ENCODE results near the gene CALCOCO1. TPM values are rescaled to one million over a fixed set of nuclear protein-coding genes. Genes with fewer than 3 reads are reported as not detected.

CALCOCO1 gene
- total RNA-seq, 1 experiment from 2014 or later, result 16.8 TPM

DNA sequence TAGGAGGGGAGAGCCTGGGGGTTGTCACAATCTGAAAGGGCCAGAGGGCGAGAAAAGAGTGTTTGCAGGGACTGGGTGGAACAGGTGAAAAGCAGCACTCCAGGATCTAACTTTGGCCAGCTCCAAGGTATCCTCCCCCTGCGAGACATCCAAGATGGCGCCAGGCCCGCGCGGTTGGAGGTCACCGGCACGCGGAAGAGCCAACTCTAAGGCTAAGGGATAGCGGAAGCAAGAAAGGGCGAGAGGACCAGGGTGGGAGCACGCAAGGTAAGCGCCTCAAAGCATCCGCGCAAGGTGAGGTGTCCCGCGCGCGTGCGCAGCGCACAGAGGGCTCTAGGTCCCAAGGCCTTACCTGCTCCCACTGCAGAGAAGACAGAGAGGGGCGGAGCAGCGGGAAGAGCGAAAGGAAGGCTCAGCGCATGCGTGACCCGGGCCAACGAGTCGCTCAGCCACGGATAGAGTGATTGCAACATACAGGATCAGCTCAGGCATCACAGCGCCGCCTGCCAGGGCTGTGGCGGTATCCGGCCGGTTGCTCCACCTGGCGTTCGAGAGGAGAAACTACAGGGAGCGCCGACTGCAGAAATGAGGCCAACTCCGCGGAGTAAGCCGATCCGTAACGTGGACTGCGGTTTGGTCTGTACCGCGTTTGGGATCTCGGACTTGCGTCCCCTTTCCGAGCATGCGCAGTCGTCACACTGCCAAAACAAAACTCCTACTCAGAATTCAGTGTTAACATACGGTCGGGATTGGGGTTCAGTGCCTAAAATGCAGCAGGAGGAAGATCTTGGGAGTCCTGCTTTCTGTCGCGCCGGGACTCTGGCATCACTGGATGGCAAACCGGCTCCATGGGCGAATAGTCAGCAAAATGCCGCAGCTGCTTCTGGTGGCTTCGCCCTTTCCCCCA lies 51.3 kb downstream of the CALCOCO1 start, which contains the start of gene ATP5MC2:
Gene ATP5MC2 (minus strand): TSS at position 383 of the 907 bp plus-strand sequence. CDS start 3,469 bp downstream, outside the sequence.
- TF ChIP-seq, protein P1, sequence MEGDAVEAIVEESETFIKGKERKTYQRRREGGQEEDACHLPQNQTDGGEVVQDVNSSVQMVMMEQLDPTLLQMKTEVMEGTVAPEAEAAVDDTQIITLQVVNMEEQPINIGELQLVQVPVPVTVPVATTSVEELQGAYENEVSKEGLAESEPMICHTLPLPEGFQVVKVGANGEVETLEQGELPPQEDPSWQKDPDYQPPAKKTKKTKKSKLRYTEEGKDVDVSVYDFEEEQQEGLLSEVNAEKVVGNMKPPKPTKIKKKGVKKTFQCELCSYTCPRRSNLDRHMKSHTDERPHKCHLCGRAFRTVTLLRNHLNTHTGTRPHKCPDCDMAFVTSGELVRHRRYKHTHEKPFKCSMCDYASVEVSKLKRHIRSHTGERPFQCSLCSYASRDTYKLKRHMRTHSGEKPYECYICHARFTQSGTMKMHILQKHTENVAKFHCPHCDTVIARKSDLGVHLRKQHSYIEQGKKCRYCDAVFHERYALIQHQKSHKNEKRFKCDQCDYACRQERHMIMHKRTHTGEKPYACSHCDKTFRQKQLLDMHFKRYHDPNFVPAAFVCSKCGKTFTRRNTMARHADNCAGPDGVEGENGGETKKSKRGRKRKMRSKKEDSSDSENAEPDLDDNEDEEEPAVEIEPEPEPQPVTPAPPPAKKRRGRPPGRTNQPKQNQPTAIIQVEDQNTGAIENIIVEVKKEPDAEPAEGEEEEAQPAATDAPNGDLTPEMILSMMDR (conservative IDR thresholded peaks at IDR 0.05; ENCODE audit: low read depth, low read length), result peak; percentile 100
- no peak for TF ChIP-seq EZH2 (IDR thresholded peaks at IDR 0.05; ENCODE audit: borderline replicate concordance, low read depth, low read length, poor library complexity, severe bottlenecking)
- Histone ChIP-seq H3K4me3 (ENCODE audit: low read depth, low read length, poor library complexity, severe bottlenecking) (peak within 1 kb of the TSS; percentile 73), H3K27me3 (replicated peaks; ENCODE audit: insufficient read depth, low read depth, low read length, poor library complexity) (no peaks in the 10 kb centered on the region), H3K9me3 (ENCODE audit: low read depth, low read length, poor library complexity, severe bottlenecking) (no peaks in the 10 kb centered on the region), H3K4me1 (ENCODE audit: insufficient read depth, low read length, poor library complexity, severe bottlenecking) (peaks cover 55% of the 10 kb centered on the region), H3K27ac (ENCODE audit: low read depth, low read length, poor library complexity, severe bottlenecking) (peak within 1 kb of the TSS; percentile 97), H3K36me3 (ENCODE audit: insufficient read depth, low read length, poor library complexity, severe bottlenecking) (peaks cover 37% of the 10 kb centered on the region)
- CTCF ChIA-PET, result interaction anchor here (0.6 to 3.5 kb wide), 6 partner anchors 53 to 135 kb away, joined by 3 to 35 read pairs (median 4); no protein-coding TSS in a partner anchor
- intact Hi-C loops (cut with micrococcal nuclease; ENCODE audit: unreplicated experiment), result loop anchor here (1.0 to 2.0 kb wide), 2 partner anchors 49 to 133 kb away; partner anchors contain the start of gene ATF7
- no TSS peak for BruUV-seq (replicated peaks)
- POLR2A ChIA-PET (ENCODE audit: low non-redundant PET), result interaction anchor here (0.6 to 1.0 kb wide), 3 partner anchors 36 to 562 kb away, joined by 3 read pairs; no protein-coding TSS in a partner anchor
- DNase-seq (ENCODE audit: low spot score), result peak; percentile 99

DNA sequence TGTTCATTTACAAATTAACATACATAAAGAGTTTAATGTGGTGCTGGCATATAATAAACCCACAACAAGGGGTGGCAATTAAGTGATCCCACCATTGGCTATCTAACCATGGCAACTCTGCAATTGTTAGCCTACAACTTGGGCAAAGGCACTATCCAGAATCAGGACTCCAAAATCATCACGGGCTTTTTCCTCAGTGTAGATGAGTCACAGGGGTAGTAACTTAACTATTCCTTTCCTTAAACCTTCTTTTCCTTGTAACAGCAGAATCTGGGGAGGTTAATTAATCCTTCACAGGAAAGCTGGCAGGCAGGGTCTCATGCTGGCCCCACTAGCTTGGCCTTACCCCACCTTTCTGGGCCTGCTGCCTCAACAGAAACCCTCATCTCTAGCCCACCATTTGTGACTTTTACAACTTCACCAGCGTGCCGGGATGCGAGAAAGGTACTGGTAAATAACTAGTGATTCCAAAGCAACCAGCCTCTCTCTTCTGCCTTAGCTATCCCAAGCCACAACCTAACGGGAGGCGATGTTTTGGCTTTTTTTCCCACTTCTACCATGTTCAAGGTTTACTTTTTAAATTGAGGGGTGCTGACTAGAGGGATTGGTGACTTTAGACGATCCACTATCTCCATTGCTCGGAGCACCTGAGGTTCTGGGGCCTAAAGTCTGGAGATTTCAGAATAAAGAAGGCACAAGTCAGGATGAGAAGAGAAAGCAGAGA lies 52.1 kb downstream of the CALCOCO1 start:
- ChIA-PET POLR2A (ENCODE audit: low non-redundant PET) (interaction anchor here (1.0 kb wide), 1 partner anchor 131 kb away, joined by 3 read pairs; no protein-coding TSS in a partner anchor), CTCF (interaction anchor here (0.6 to 3.5 kb wide), 4 partner anchors 52 to 135 kb away, joined by 4 to 35 read pairs (median 4); no protein-coding TSS in a partner anchor)
- Histone ChIP-seq H3K27me3 (replicated peaks; ENCODE audit: insufficient read depth, low read depth, low read length, poor library complexity) (no peaks in the 10 kb centered on the region), H3K4me3 (ENCODE audit: low read depth, low read length, poor library complexity, severe bottlenecking) (peak overlapping the region; percentile 73), H3K27ac (ENCODE audit: low read depth, low read length, poor library complexity, severe bottlenecking) (peak overlapping the region; percentile 97), H3K36me3 (ENCODE audit: insufficient read depth, low read length, poor library complexity, severe bottlenecking) (peaks cover 45% of the 10 kb centered on the region), H3K9me3 (ENCODE audit: low read depth, low read length, poor library complexity, severe bottlenecking) (no peaks in the 10 kb centered on the region), H3K4me1 (ENCODE audit: insufficient read depth, low read length, poor library complexity, severe bottlenecking) (peaks cover 55% of the 10 kb centered on the region)
- intact Hi-C loops (cut with micrococcal nuclease; ENCODE audit: unreplicated experiment), result no loop called here
- no peak for DNase-seq (ENCODE audit: low spot score)
- BruUV-seq (replicated peaks), result TSS peak; percentile 59
- TF ChIP-seq, protein P1 (conservative IDR thresholded peaks at IDR 0.05; ENCODE audit: low read depth, low read length), result no peak
- no peak for TF ChIP-seq EZH2 (IDR thresholded peaks at IDR 0.05; ENCODE audit: borderline replicate concordance, low read depth, low read length, poor library complexity, severe bottlenecking)

DNA sequence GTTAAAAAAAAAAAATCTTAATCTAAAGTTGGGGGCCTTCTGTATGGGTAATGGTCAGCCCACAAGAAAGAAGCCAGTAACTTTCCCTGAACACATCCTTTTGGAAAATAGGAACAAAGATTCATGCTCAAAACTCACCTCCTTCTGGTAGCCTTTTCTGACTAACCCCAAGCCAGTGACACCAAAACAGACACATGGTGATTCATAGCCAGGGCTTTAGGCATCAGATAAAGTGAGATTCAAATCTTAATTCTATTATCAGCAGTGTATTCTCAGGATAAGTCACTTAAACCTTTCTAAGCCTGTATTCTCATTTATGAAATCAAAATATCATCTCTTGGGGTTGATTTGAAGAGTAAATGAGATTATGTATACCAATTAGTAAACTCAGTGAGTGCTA lies 56.3 kb downstream of the CALCOCO1 start:
- no peak overlapping the region for H3K4me3 ChIP-seq (ENCODE audit: low read depth, low read length, poor library complexity, severe bottlenecking)
- ChIA-PET CTCF (no interaction called here), POLR2A (ENCODE audit: low non-redundant PET) (interaction anchor here (0.6 kb wide), 1 partner anchor 61 kb away, joined by 3 read pairs; no protein-coding TSS in a partner anchor)
- DNase-seq (ENCODE audit: low spot score), result no peak
- H3K36me3 ChIP-seq (ENCODE audit: insufficient read depth, low read length, poor library complexity, severe bottlenecking), result peaks cover 78% of the 10 kb centered on the region
- H3K9me3 ChIP-seq (ENCODE audit: low read depth, low read length, poor library complexity, severe bottlenecking), result no peaks in the 10 kb centered on the region
- no peaks in the 10 kb centered on the region for H3K27me3 ChIP-seq (replicated peaks; ENCODE audit: insufficient read depth, low read depth, low read length, poor library complexity)
- peak overlapping the region; percentile 39 for H3K27ac ChIP-seq (ENCODE audit: low read depth, low read length, poor library complexity, severe bottlenecking)
- no TSS peak for BruUV-seq (replicated peaks)
- TF ChIP-seq EZH2 (IDR thresholded peaks at IDR 0.05; ENCODE audit: borderline replicate concordance, low read depth, low read length, poor library complexity, severe bottlenecking), result no peak
- TF ChIP-seq, protein P1 (conservative IDR thresholded peaks at IDR 0.05; ENCODE audit: low read depth, low read length), result no peak
- H3K4me1 ChIP-seq (ENCODE audit: insufficient read depth, low read length, poor library complexity, severe bottlenecking), result peaks cover 22% of the 10 kb centered on the region
- intact Hi-C loops (cut with micrococcal nuclease; ENCODE audit: unreplicated experiment), result no loop called here
